SK-N-MC (cell line): ENCODE data around the gene BCKDHB.

Experiments used
- EZH2 ChIP-seq: fragments of 200-600 bp; sonication (generic); IDR thresholded peaks from one replicate; pipeline ENCODE4 v1.6.1; 2017; ENCODE audit warnings: antibody characterized with exemption
- POLR2AphosphoS5 ChIP-seq: IDR thresholded peaks from 2 replicates; pipeline ENCODE4 v1.6.1; 2012; ENCODE audit warnings: mild to moderate bottlenecking, low read depth, low read length, borderline replicate concordance

- TF ChIP-seq EZH2 (no peak), POLR2AphosphoS5 (no peak)
Observed at GRCh38 chr6:80272988-80273387, 166.5 kb downstream of the BCKDHB start.
